ENCODE data around the gene CCDC69. TPM values are rescaled to one million over a fixed set of nuclear protein-coding genes. Genes with fewer than 3 reads are reported as not detected.
A peak's percentile ranks its signal among the peaks of the same experiment; 100 is the strongest.

CCDC69 gene
- polyA plus RNA-seq, 2 of the 4 experiments (the other 2 are of a cell fraction), result 2.9 to 3.0 TPM

DNA sequence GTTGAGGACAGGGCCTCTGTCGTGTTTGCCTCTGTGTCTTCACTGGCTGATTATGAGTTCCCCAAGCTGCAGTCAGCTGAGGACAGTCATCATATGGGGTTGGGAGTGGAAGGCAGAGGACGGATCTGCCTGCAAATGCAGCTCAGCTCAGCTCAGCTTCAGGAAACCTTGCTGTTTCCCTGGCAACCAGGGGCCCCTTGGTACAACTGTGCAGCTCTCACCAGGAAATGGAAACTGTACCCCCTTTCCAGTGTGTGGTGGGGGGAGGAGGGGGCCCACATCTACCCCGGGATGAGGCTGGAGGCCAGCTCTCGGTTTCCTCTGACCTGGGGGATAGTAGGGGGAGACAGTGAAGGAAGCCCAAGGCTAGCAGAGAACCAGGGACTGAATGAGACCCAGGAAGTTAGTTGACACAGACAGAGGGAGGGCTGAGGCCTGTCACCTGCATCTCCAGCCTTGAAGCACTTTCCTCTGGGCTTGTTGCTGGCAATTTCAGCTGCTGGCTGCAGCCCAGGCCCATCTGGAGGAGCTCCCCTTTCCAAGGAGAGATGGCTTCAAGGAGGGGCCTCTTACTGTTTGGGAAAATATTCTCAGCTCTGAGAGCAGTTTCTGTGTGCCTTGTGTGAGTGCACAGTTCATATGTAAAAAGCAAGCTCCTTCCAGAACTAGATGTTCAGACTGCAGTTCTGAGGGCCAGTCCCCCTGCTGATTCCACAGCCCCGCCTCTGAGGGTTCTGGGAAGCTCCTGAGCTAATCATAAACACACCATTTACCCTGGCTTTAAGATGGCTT lies 73.2 kb downstream of the CCDC69 start:
- Histone ChIP-seq H3K4me1 (no peaks in the 10 kb centered on the region), H3K27ac (peak overlapping the region in 1 of 2 experiments; percentile 16; a peak in 3 of 6 replicates), H3K9me3 (no peaks in the 10 kb centered on the region), H3K4me2 (no peak overlapping the region), H3K4me3 (no peak overlapping the region)
- ATAC-seq (peak in 1 of 2 experiments; percentile 42; a peak in 3 of 6 replicates), DNase-seq (ENCODE audit: low read depth in 1 of 2, low spot score in 1 of 2) (no peak), FAIRE-seq (no peak)
- CTCF ChIA-PET, result interaction anchor here (1.0 to 3.6 kb wide), 5 partner anchors 10 to 35 kb away, joined by 3 to 14 read pairs (median 4); no protein-coding TSS in a partner anchor
- TF ChIP-seq KDM1A (IDR thresholded peaks at IDR 0.05; ENCODE audit: low read depth) (no peak), SREBF2 (IDR thresholded peaks at IDR 0.05) (no peak)
- TF ChIP-seq, protein P1, sequence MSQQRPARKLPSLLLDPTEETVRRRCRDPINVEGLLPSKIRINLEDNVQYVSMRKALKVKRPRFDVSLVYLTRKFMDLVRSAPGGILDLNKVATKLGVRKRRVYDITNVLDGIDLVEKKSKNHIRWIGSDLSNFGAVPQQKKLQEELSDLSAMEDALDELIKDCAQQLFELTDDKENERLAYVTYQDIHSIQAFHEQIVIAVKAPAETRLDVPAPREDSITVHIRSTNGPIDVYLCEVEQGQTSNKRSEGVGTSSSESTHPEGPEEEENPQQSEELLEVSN (IDR thresholded peaks at IDR 0.05; ENCODE audit: borderline replicate concordance, low read depth), result no peak
- TF ChIP-seq, protein P2, sequence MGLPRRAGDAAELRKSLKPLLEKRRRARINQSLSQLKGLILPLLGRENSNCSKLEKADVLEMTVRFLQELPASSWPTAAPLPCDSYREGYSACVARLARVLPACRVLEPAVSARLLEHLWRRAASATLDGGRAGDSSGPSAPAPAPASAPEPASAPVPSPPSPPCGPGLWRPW (IDR thresholded peaks at IDR 0.05), result no peak
- TF ChIP-seq, protein P3, sequence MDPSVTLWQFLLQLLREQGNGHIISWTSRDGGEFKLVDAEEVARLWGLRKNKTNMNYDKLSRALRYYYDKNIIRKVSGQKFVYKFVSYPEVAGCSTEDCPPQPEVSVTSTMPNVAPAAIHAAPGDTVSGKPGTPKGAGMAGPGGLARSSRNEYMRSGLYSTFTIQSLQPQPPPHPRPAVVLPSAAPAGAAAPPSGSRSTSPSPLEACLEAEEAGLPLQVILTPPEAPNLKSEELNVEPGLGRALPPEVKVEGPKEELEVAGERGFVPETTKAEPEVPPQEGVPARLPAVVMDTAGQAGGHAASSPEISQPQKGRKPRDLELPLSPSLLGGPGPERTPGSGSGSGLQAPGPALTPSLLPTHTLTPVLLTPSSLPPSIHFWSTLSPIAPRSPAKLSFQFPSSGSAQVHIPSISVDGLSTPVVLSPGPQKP (IDR thresholded peaks at IDR 0.05; ENCODE audit: low read depth, low read length), result no peak
- 53% methylated on average over 5 of the region's 5 CpGs for WGBS (ENCODE audit: missing lambda C conversion rate)
- POLR2A ChIA-PET, result no interaction called here

DNA sequence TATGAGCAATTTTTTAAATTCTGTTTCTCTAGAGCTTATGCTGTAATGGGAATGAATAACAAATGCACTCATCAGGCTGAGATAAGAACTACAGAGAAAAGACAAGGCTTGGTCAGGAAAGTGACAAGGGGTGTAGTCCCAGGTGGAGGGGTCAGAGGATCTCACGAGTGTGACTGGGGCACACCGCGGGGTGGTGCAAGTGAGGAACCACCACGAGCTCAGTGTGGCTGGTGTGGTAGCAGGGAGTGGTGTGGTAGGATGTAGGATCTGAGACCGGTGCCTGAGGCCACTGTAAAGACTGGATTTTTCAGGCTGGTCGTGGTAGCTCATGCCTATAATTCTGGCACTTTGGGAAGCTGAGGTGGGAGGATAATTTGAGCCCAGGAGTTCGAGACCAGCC lies 75.3 kb downstream of the CCDC69 start:
- ChIA-PET POLR2A (no interaction called here), CTCF (interaction anchor here (0.7 to 3.6 kb wide), 4 partner anchors 16 to 98 kb away, joined by 3 to 16 read pairs (median 9); no protein-coding TSS in a partner anchor)
- Histone ChIP-seq H3K4me3 (no peak overlapping the region), H3K9me3 (no peaks in the 10 kb centered on the region), H3K27ac (no peak overlapping the region), H3K4me1 (no peaks in the 10 kb centered on the region), H3K4me2 (no peak overlapping the region)
- FAIRE-seq (no peak), DNase-seq (ENCODE audit: low read depth in 1 of 2, low spot score in 1 of 2) (no peak), ATAC-seq (no peak)
- WGBS (ENCODE audit: missing lambda C conversion rate), result 64% methylated on average over 7 of the region's 7 CpGs
- TF ChIP-seq SMC3 (IDR thresholded peaks at IDR 0.05), result no peak
- TF ChIP-seq, protein P1 (IDR thresholded peaks at IDR 0.05; ENCODE audit: borderline replicate concordance, low read depth), result no peak
- no peak for TF ChIP-seq MAZ (IDR thresholded peaks at IDR 0.05; ENCODE audit: borderline replicate concordance, low read depth, low read length)
- no peak for TF ChIP-seq FOSL2 (IDR thresholded peaks at IDR 0.05)
- no peak for TF ChIP-seq FOSL2 (CRISPR knock-in tag; IDR thresholded peaks at IDR 0.05)
- TF ChIP-seq CHD4 (IDR thresholded peaks at IDR 0.05; ENCODE audit: borderline replicate concordance), result no peak
- no peak for TF ChIP-seq KDM5A (IDR thresholded peaks at IDR 0.05)
- no peak for TF ChIP-seq RAD21 (conservative IDR thresholded peaks at IDR 0.05 in 1 of 2, IDR thresholded peaks at IDR 0.05 in 1 of 2)
- TF ChIP-seq, protein P2 (IDR thresholded peaks at IDR 0.05), result no peak
- no peak for TF ChIP-seq GATA3 (IDR thresholded peaks at IDR 0.05; ENCODE audit: borderline replicate concordance)
- TF ChIP-seq CBX2 (IDR thresholded peaks at IDR 0.05; ENCODE audit: borderline replicate concordance, low read depth), result no peak
- no peak for TF ChIP-seq HOXA7 (CRISPR knock-in tag; IDR thresholded peaks at IDR 0.05)
- TF ChIP-seq, protein P4, sequence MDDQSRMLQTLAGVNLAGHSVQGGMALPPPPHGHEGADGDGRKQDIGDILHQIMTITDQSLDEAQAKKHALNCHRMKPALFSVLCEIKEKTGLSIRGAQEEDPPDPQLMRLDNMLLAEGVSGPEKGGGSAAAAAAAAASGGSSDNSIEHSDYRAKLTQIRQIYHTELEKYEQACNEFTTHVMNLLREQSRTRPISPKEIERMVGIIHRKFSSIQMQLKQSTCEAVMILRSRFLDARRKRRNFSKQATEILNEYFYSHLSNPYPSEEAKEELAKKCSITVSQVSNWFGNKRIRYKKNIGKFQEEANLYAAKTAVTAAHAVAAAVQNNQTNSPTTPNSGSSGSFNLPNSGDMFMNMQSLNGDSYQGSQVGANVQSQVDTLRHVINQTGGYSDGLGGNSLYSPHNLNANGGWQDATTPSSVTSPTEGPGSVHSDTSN (IDR thresholded peaks at IDR 0.05), result no peak
- TF ChIP-seq, protein P5, sequence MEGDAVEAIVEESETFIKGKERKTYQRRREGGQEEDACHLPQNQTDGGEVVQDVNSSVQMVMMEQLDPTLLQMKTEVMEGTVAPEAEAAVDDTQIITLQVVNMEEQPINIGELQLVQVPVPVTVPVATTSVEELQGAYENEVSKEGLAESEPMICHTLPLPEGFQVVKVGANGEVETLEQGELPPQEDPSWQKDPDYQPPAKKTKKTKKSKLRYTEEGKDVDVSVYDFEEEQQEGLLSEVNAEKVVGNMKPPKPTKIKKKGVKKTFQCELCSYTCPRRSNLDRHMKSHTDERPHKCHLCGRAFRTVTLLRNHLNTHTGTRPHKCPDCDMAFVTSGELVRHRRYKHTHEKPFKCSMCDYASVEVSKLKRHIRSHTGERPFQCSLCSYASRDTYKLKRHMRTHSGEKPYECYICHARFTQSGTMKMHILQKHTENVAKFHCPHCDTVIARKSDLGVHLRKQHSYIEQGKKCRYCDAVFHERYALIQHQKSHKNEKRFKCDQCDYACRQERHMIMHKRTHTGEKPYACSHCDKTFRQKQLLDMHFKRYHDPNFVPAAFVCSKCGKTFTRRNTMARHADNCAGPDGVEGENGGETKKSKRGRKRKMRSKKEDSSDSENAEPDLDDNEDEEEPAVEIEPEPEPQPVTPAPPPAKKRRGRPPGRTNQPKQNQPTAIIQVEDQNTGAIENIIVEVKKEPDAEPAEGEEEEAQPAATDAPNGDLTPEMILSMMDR (IDR thresholded peaks at IDR 0.05), result no peak
